ENCODE measurements around the gene CAMK2N1. TPM values are rescaled to one million over a fixed set of nuclear protein-coding genes. Genes with fewer than 3 reads are reported as not detected.
"Not testable (repeated sequence)": the region's sequence is repeated elsewhere in the genome, so short reads cannot be mapped to it uniquely, and the experiment has no call there.

Gene CAMK2N1
- total RNA-seq, 1 donor from 2014 or later: 0.83 TPM

GRCh38 chr1:20497506-20497905, 11.5 kb upstream of the CAMK2N1 start:
- intact Hi-C loops (cut with micrococcal nuclease): no loop called here

- intact Hi-C loops (cut with micrococcal nuclease): not testable (repeated sequence)
Measured at GRCh38 chr1:20496725-20497383, 10.8 kb upstream of the CAMK2N1 start.

GRCh38 chr1:20496241-20496661, 10.2 kb upstream of the CAMK2N1 start:
- intact Hi-C loops (cut with micrococcal nuclease): no loop called here

GRCh38 chr1:20495661-20496060, 9.7 kb upstream of the CAMK2N1 start:
- intact Hi-C loops (cut with micrococcal nuclease): no loop called here

GRCh38 chr1:20494609-20495311, 8.8 kb upstream of the CAMK2N1 start:
- intact Hi-C loops (cut with micrococcal nuclease): loop anchor here (1.0 to 5.0 kb wide), 5 partner anchors 132 to 612 kb away; partner anchors contain the start of gene OTUD3

GRCh38 chr1:20493839-20494608, 8.0 kb upstream of the CAMK2N1 start:
- intact Hi-C loops (cut with micrococcal nuclease): loop anchor here (1.0 to 5.0 kb wide), 9 partner anchors 117 to 612 kb away; partner anchors contain the start of gene OTUD3

- intact Hi-C loops (cut with micrococcal nuclease): loop anchor here (1.0 to 5.0 kb wide), 7 partner anchors 116 to 391 kb away; no protein-coding TSS in a partner anchor
Measured at GRCh38 chr1:20493309-20493708, 7.3 kb upstream of the CAMK2N1 start.

- intact Hi-C loops (cut with micrococcal nuclease): loop anchor here (1.0 to 5.0 kb wide), 7 partner anchors 115 to 390 kb away; no protein-coding TSS in a partner anchor
Measured at GRCh38 chr1:20492751-20493150, 6.7 kb upstream of the CAMK2N1 start.

- intact Hi-C loops (cut with micrococcal nuclease): loop anchor here (5.0 kb wide), 3 partner anchors 130 to 390 kb away; no protein-coding TSS in a partner anchor
Measured at GRCh38 chr1:20491866-20492265, 5.9 kb upstream of the CAMK2N1 start.

GRCh38 chr1:20491178-20491577, 5.2 kb upstream of the CAMK2N1 start:
- intact Hi-C loops (cut with micrococcal nuclease): loop anchor here (5.0 kb wide), 3 partner anchors 129 to 389 kb away; no protein-coding TSS in a partner anchor

GRCh38 chr1:20487236-20487590, 1.2 kb upstream of the CAMK2N1 start:
- intact Hi-C loops (cut with micrococcal nuclease): no loop called here

- intact Hi-C loops (cut with micrococcal nuclease): no loop called here
Measured at GRCh38 chr1:20486457-20487235, 636 bp upstream of the CAMK2N1 start.

- intact Hi-C loops (cut with micrococcal nuclease): no loop called here
Measured at GRCh38 chr1:20484519-20485462, 1.2 kb downstream of the CAMK2N1 start.

GRCh38 chr1:20483833-20484518, 2.0 kb downstream of the CAMK2N1 start:
- intact Hi-C loops (cut with micrococcal nuclease): no loop called here

- intact Hi-C loops (cut with micrococcal nuclease): no loop called here
Measured at GRCh38 chr1:20483098-20483832, 2.7 kb downstream of the CAMK2N1 start.

GRCh38 chr1:20481643-20482498, 4.1 kb downstream of the CAMK2N1 start:
- intact Hi-C loops (cut with micrococcal nuclease): no loop called here

- intact Hi-C loops (cut with micrococcal nuclease): no loop called here
Measured at GRCh38 chr1:20480951-20481617, 4.9 kb downstream of the CAMK2N1 start.
